ENCODE measurements around the gene CEP41. TPM values are rescaled to one million over a fixed set of nuclear protein-coding genes. Genes with fewer than 3 reads are reported as not detected.

CEP41 gene
- total RNA-seq, 1 experiment from 2014 or later = 7.1 TPM

- no peak for TF ChIP-seq ZNF263 (CRISPR knock-in tag; IDR thresholded peaks at IDR 0.05; ENCODE audit: low read depth)
- TF ChIP-seq USF2 (CRISPR knock-in tag; IDR thresholded peaks at IDR 0.05) = no peak
- TF ChIP-seq GABPB1 (CRISPR knock-in tag; IDR thresholded peaks at IDR 0.05) = no peak
- no peak for TF ChIP-seq GRHL2 (CRISPR knock-in tag; IDR thresholded peaks at IDR 0.05; ENCODE audit: insufficient replicate concordance, severe bottlenecking)
- no peak for TF ChIP-seq ELF4 (CRISPR knock-in tag; IDR thresholded peaks at IDR 0.05; ENCODE audit: low read depth)
- TF ChIP-seq, protein P1, sequence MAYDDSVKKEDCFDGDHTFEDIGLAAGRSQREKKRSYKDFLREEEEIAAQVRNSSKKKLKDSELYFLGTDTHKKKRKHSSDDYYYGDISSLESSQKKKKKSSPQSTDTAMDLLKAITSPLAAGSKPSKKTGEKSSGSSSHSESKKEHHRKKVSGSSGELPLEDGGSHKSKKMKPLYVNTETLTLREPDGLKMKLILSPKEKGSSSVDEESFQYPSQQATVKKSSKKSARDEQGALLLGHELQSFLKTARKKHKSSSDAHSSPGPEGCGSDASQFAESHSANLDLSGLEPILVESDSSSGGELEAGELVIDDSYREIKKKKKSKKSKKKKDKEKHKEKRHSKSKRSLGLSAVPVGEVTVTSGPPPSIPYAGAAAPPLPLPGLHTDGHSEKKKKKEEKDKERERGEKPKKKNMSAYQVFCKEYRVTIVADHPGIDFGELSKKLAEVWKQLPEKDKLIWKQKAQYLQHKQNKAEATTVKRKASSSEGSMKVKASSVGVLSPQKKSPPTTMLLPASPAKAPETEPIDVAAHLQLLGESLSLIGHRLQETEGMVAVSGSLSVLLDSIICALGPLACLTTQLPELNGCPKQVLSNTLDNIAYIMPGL (CRISPR knock-in tag; IDR thresholded peaks at IDR 0.05) = no peak
- TF ChIP-seq TCF7 (CRISPR knock-in tag; IDR thresholded peaks at IDR 0.05; ENCODE audit: low read depth) = no peak
- TF ChIP-seq RELA (CRISPR knock-in tag; IDR thresholded peaks at IDR 0.05; ENCODE audit: borderline replicate concordance) = no peak
- TF ChIP-seq HMGA2 (CRISPR knock-in tag; IDR thresholded peaks at IDR 0.05) = no peak
- no peak for TF ChIP-seq MYBL2 (CRISPR knock-in tag; IDR thresholded peaks at IDR 0.05)
- TF ChIP-seq IRF1 (CRISPR knock-in tag; IDR thresholded peaks at IDR 0.05) = no peak
- no peak for TF ChIP-seq FOXP4 (CRISPR knock-in tag; IDR thresholded peaks at IDR 0.05)
- no peak for TF ChIP-seq GTF2I (CRISPR knock-in tag; conservative IDR thresholded peaks at IDR 0.05)
- no peak for TF ChIP-seq MXD4 (CRISPR knock-in tag; IDR thresholded peaks at IDR 0.05; ENCODE audit: borderline replicate concordance)
- TF ChIP-seq, protein P2, sequence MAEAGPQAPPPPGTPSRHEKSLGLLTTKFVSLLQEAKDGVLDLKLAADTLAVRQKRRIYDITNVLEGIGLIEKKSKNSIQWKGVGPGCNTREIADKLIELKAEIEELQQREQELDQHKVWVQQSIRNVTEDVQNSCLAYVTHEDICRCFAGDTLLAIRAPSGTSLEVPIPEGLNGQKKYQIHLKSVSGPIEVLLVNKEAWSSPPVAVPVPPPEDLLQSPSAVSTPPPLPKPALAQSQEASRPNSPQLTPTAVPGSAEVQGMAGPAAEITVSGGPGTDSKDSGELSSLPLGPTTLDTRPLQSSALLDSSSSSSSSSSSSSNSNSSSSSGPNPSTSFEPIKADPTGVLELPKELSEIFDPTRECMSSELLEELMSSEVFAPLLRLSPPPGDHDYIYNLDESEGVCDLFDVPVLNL (CRISPR knock-in tag; IDR thresholded peaks at IDR 0.05; ENCODE audit: borderline replicate concordance, low read depth) = no peak
- no peak overlapping the region for H3K27ac Mint-ChIP-seq
- CTCF ChIA-PET = no interaction called here
These were observed 81.4 kb downstream of the CEP41 start for GRCh38 chr7:130359276-130359857.

DNA sequence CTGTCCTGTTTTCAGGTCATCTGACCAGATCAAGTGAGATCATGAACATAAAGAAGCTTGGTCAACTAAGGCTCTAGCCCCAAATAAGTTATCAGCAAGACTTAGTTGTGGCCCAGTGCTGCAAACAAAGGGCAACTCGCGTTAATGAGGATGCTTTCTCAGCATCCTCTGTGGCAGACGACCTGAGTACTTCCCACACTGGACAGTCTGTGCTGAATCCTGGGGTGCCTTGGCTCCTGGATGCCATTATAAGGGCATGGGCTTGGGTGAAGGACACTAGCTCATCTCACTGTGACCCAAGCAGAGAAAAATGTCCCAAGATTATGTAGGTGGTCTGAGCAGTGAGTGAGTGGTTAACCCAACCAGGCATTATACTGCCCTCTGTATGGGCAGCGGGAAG lies 82.3 kb downstream of the CEP41 start:
- DNase-seq (ENCODE audit: low spot score) = no peak
- Mint-ChIP-seq H3K4me3 (no peak overlapping the region), H3K36me3 (peaks cover 12% of the 10 kb centered on the region), H3K27ac (no peak overlapping the region), H3K4me1 (peaks cover 21% of the 10 kb centered on the region), H3K9me3 (peaks cover 23% of the 10 kb centered on the region), H3K27me3 (ENCODE audit: low read depth) (no peaks in the 10 kb centered on the region; the same call in none of the 2 replicates)
- CTCF ChIA-PET = interaction anchor here (0.6 kb wide), 1 partner anchor 1589 kb away, joined by 3 read pairs; no protein-coding TSS in a partner anchor
- ATAC-seq = no peak
- POLR2A ChIA-PET = no interaction called here
- TF ChIP-seq NFATC4 (CRISPR knock-in tag; IDR thresholded peaks at IDR 0.05) (no peak), RELA (CRISPR knock-in tag; IDR thresholded peaks at IDR 0.05; ENCODE audit: borderline replicate concordance) (no peak), GTF2I (CRISPR knock-in tag; conservative IDR thresholded peaks at IDR 0.05) (no peak), ELF4 (CRISPR knock-in tag; IDR thresholded peaks at IDR 0.05; ENCODE audit: low read depth) (no peak), KAT7 (CRISPR knock-in tag; IDR thresholded peaks at IDR 0.05; ENCODE audit: borderline replicate concordance) (no peak), MYBL2 (CRISPR knock-in tag; IDR thresholded peaks at IDR 0.05) (no peak), JUN (CRISPR knock-in tag; IDR thresholded peaks at IDR 0.05) (no peak)
- TF ChIP-seq, protein P1 (CRISPR knock-in tag; IDR thresholded peaks at IDR 0.05) = no peak
- TF ChIP-seq, protein P3, sequence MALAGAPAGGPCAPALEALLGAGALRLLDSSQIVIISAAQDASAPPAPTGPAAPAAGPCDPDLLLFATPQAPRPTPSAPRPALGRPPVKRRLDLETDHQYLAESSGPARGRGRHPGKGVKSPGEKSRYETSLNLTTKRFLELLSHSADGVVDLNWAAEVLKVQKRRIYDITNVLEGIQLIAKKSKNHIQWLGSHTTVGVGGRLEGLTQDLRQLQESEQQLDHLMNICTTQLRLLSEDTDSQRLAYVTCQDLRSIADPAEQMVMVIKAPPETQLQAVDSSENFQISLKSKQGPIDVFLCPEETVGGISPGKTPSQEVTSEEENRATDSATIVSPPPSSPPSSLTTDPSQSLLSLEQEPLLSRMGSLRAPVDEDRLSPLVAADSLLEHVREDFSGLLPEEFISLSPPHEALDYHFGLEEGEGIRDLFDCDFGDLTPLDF (CRISPR knock-in tag; IDR thresholded peaks at IDR 0.05) = no peak
- TF ChIP-seq, protein P4, sequence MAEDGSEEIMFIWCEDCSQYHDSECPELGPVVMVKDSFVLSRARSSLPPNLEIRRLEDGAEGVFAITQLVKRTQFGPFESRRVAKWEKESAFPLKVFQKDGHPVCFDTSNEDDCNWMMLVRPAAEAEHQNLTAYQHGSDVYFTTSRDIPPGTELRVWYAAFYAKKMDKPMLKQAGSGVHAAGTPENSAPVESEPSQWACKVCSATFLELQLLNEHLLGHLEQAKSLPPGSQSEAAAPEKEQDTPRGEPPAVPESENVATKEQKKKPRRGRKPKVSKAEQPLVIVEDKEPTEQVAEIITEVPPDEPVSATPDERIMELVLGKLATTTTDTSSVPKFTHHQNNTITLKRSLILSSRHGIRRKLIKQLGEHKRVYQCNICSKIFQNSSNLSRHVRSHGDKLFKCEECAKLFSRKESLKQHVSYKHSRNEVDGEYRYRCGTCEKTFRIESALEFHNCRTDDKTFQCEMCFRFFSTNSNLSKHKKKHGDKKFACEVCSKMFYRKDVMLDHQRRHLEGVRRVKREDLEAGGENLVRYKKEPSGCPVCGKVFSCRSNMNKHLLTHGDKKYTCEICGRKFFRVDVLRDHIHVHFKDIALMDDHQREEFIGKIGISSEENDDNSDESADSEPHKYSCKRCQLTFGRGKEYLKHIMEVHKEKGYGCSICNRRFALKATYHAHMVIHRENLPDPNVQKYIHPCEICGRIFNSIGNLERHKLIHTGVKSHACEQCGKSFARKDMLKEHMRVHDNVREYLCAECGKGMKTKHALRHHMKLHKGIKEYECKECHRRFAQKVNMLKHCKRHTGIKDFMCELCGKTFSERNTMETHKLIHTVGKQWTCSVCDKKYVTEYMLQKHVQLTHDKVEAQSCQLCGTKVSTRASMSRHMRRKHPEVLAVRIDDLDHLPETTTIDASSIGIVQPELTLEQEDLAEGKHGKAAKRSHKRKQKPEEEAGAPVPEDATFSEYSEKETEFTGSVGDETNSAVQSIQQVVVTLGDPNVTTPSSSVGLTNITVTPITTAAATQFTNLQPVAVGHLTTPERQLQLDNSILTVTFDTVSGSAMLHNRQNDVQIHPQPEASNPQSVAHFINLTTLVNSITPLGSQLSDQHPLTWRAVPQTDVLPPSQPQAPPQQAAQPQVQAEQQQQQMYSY (CRISPR knock-in tag; IDR thresholded peaks at IDR 0.05) = no peak

More at GRCh38 chr7:130359276-130359857, 81.4 kb downstream of the CEP41 start:
- H3K4me1 Mint-ChIP-seq = peaks cover 19% of the 10 kb centered on the region
- no peak for ATAC-seq
- H3K4me3 Mint-ChIP-seq = no peak overlapping the region
- peaks cover 12% of the 10 kb centered on the region for H3K36me3 Mint-ChIP-seq
- no peaks in the 10 kb centered on the region; the same call in none of the 2 replicates for H3K27me3 Mint-ChIP-seq (ENCODE audit: low read depth)
- peaks cover 23% of the 10 kb centered on the region for H3K9me3 Mint-ChIP-seq
- no peak for DNase-seq (ENCODE audit: low spot score)
- POLR2A ChIA-PET = no interaction called here
